Brain microvascular endothelial cell (primary cell): Measurements from ENCODE around the gene TFF1.

Source experiments
- DNase-seq: peaks from one replicate; pipeline ENCODE4 v3.0.0-alpha.2; 2020
- H3K27ac ChIP-seq: fragments of 250-450 bp; sonication (Bioruptor Pico); 2 replicates; pipeline ENCODE4 v1.5.1; 2020; ENCODE audit warnings: mild to moderate bottlenecking, moderate library complexity
- H3K27me3 ChIP-seq: fragments of 250-450 bp; sonication (Bioruptor Pico); replicated peaks from 2 replicates; pipeline ENCODE4 v1.5.1; 2020; ENCODE audit warnings: mild to moderate bottlenecking
- H3K36me3 ChIP-seq: fragments of 250-450 bp; sonication (Bioruptor Pico); replicated peaks from 2 replicates; pipeline ENCODE4 v1.5.1; 2020; ENCODE audit warnings: mild to moderate bottlenecking
- H3K4me3 ChIP-seq: 2 replicates; pipeline ENCODE4 v1.5.1; 2011; ENCODE audit warnings: low read depth, mild to moderate bottlenecking, control low read depth, low read length, moderate library complexity
- CTCF ChIP-seq: IDR thresholded peaks from 2 replicates; pipeline ENCODE4 v1.5.1; 2011; ENCODE audit warnings: low read depth, mild to moderate bottlenecking, moderate library complexity, low read length, control low read depth, inconsistent platforms; ENCODE audit errors: missing control alignments
- in situ Hi-C: cut with HindIII; loops from 2 replicates; pipeline ENCODE4 v1.10.0; 2017; ENCODE audit warnings: low sequenced_read_pairs, low pct_ligation_motif_present

Gene TFF1

GRCh38 chr21:42346866-42347600, 19.3 kb downstream of the TFF1 start:
- no peak for TF ChIP-seq CTCF
- no peak for DNase-seq
- Histone ChIP-seq H3K27me3 (no peaks in the 10 kb centered on the region), H3K4me3 (no peak overlapping the region), H3K27ac (no peak overlapping the region), H3K36me3 (no peaks in the 10 kb centered on the region)
- in situ Hi-C loops, result no loop called here

GRCh38 chr21:42346441-42346840, 19.9 kb downstream of the TFF1 start:
- in situ Hi-C loops, result no loop called here
- no peak for TF ChIP-seq CTCF

GRCh38 chr21:42344631-42345030, 21.7 kb downstream of the TFF1 start:
- H3K4me3 ChIP-seq, result no peak overlapping the region
- in situ Hi-C loops, result no loop called here
- no peaks in the 10 kb centered on the region for H3K36me3 ChIP-seq
- TF ChIP-seq CTCF, result no peak
- no peak overlapping the region for H3K27ac ChIP-seq
- no peak for DNase-seq
- H3K27me3 ChIP-seq, result no peaks in the 10 kb centered on the region

More at GRCh38 chr21:42346441-42346840, 19.9 kb downstream of the TFF1 start:
- Histone ChIP-seq H3K27ac (no peak overlapping the region), H3K27me3 (no peaks in the 10 kb centered on the region), H3K4me3 (no peak overlapping the region), H3K36me3 (no peaks in the 10 kb centered on the region)
- DNase-seq, result no peak

- in situ Hi-C loops, result no loop called here
- H3K27me3 ChIP-seq, result no peaks in the 10 kb centered on the region
- TF ChIP-seq CTCF, result no peak
- no peaks in the 10 kb centered on the region for H3K36me3 ChIP-seq
- DNase-seq, result no peak
- no peak overlapping the region for H3K4me3 ChIP-seq
- H3K27ac ChIP-seq, result no peak overlapping the region
These were observed 22.3 kb downstream of the TFF1 start for GRCh38 chr21:42343963-42344510.

GRCh38 chr21:42343556-42343955, 22.8 kb downstream of the TFF1 start:
- TF ChIP-seq CTCF, result no peak
- in situ Hi-C loops, result no loop called here
- Histone ChIP-seq H3K27ac (no peak overlapping the region), H3K4me3 (no peak overlapping the region), H3K36me3 (no peaks in the 10 kb centered on the region), H3K27me3 (no peaks in the 10 kb centered on the region)
- DNase-seq, result no peak

GRCh38 chr21:42343101-42343500, 23.2 kb downstream of the TFF1 start:
- H3K27ac ChIP-seq, result no peak overlapping the region
- no peaks in the 10 kb centered on the region for H3K27me3 ChIP-seq
- no peaks in the 10 kb centered on the region for H3K36me3 ChIP-seq
- in situ Hi-C loops, result no loop called here
- H3K4me3 ChIP-seq, result no peak overlapping the region
- no peak for DNase-seq
- TF ChIP-seq CTCF, result no peak
